ENCODE measurements around the gene ASPSCR1.
"Not testable (repeated sequence)": the region's sequence is repeated elsewhere in the genome, so short reads cannot be mapped to it uniquely, and the experiment has no call there.

ASPSCR1 gene

DNA sequence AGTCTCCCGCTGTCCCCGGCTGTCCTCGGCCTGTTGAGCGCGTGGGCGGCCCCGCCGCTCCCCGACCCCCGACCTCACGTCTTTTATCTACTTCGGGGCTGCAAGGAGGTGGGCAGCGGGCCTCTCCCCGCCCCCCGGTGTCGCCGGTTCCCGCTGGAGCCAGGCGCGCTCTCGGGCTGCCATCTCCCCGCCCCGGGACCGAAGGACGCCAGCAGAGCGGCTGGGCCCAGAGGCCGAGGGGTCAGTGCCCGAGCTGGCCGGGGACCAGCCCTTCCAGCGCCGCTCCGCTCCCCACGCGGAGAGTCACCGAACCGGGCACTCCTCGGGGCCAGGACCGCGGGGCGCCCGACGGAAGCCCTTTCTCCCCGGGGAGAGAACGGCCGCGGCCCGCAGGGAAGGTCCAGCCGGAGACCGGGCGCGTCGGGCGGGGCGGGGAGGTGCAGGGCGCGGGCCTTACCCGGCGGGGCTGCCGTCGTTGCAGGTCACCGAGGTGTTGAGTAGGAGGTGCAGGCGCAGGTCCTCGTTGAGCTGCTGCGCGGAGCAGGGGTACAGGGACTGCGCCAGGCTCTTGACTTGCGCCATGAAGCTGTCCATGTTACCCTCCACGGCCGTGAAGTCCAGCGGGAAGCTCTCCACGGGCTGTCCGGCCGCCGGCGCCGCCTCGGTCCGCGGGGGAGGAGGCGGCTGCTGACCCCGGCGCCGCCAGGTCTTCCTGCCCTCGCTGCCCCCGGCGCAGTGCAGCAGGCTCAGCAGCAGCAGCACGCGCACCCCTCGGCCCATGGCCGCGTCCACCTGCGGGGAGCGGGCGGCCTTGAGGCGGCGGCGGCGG lies 17.1 kb upstream of the ASPSCR1 start:
- DNase-seq: no peak

DNA sequence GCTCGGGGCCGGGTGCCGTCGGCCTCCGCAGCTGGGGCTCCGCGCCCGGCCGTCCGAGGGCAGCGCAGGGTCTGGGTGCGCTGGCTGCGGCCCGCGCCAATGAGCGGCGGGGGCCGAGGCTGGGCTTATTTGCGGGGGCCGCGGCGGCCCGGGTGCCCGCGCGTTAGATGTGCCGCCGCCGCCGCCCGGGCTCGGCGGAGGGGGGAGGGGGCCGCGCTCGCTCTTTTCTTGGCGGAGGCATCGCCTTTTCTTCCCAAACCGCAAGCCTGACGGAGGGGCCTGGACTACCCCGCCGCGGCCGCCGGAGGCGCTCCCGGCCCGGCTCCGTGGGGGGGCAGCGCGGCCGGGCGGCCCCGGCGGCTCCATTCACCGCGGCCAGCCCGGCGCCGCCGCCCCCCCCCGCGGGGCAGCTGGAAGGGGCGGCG lies 16.3 kb upstream of the ASPSCR1 start, which contains the start of gene NOTUM:
TSS of gene NOTUM (minus strand) at position 101 of the 425 bp plus-strand sequence. CDS start 278 bp downstream, outside the sequence.
- peak; percentile 26 for DNase-seq

DNA sequence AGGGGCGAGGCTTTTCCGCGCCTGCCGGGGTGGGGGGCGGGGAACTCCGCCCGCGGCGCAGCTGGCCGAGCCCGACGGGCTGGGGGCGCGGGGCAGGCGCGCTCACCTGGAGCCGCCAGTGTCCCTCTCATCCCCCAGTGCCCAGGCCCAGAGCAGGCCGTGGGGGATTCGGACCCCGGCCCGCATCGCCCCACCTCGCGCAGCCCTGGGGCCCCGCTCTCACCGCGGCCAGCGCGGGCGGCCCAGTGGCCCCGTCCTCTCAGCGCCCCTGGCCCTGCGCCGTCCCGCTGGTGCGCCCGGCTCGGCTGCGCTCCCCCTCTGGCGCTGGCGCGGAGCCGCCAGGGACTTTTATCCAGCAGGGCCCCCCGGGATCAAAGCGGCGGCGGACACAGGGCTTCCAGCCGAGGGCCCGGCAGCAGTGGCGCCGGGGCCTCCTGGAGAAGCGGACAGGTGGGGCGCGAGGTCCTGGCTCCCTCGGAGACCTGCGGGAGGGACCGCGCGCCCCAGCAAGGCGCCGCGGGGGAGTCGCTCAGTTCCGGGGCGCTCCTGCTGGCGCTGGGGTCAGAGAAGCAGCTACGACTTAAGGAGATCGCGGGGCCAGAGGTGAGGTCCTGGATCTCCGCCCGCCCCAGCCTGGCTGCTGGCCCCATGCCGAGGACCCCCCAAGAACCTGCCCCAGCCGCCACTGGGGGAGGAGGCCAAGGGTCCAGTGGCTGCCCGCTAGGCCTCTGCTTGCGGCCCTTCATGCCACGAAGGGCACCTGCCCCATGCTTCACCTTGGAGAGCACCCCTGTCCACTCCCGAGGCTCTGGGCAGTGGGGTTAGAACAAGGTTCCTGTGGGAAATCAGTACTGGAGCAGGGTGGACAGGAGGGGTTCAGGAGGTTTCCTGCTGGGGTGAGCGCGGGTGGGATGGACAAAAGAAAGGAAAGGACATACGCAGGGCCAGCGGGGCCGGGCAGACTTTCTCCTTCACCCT lies 15.6 kb upstream of the ASPSCR1 start:
- DNase-seq: no peak

DNA sequence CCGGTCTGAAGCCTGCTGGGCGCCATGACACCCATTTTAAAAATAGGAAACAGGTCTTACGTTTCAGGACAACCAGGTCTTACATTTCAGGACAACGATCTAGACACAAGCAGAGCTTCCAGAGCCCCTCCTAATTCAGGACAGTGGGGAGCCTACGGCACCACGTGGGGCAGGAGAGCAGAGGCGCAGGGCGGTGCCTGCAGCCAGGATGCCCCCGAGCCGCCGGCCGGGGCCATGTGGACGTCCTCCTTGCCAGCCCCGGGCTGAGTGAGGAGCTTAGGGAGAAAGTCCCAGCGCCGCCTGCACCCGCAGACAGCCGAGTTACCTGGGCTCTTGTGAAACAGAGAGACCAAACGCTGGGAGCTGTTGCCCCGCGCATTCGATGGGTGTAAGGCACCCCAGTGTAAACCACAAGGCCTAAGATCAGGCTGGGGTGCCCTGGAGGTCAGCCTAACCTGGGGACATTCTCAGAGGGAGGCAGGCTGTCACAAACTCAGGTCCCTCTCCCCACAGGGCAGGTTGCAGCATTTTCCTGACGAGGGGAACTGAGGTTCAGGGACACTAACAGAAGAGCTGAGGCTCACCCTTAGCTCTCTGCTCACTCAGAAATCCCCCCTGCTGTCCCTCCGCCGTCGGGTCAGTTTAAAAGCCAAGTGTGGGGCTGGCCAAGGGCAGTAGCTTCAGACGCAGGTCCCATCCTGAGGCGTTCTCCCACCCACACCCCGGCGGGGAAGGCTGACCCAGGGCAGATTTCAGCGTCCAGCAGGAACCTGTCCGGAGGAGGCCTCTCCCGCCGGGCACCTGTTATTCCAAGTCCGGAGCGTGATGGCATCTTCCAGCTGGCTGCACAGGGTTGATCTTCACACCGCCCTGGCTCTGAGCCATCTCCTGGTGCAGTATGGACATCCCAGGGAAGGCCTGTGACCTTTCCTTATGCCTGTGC lies 14.7 kb upstream of the ASPSCR1 start:
- no peak for DNase-seq

DNA sequence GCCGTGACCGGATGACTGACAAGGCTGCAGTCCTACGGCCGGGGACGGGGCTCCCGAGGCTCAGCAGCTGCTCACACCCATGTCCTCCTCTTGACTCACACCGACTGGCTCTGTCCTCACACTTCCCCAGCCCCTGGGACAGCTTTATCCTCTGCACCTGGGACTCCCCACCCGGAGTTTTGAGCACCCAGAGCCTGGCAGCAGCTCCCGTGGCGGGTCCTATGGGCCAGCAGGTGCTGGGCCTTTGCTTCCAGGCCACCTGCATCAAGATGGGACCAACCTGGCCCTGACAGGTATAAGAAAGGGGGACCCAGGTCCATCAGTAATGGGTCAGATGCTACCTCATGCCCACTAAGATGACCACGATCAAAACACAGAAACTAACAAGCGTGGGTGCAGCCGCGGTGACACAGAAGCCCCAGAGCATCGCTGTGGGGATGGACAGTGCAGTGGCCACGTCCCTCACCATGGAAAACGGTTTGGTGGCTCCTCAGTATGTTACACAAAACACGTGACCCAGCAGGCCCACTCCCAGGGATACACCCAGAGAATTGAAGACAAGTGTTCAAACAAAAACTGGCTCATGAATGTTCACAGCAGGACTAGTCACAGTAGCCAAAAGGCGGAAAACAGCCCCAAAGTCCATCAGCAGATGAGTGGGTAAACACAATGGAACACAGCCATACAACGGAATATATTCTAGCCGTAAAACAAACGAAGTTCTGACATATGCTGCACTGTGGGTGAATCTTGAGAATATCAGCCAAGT lies 13.2 kb upstream of the ASPSCR1 start:
- no peak for DNase-seq

DNA sequence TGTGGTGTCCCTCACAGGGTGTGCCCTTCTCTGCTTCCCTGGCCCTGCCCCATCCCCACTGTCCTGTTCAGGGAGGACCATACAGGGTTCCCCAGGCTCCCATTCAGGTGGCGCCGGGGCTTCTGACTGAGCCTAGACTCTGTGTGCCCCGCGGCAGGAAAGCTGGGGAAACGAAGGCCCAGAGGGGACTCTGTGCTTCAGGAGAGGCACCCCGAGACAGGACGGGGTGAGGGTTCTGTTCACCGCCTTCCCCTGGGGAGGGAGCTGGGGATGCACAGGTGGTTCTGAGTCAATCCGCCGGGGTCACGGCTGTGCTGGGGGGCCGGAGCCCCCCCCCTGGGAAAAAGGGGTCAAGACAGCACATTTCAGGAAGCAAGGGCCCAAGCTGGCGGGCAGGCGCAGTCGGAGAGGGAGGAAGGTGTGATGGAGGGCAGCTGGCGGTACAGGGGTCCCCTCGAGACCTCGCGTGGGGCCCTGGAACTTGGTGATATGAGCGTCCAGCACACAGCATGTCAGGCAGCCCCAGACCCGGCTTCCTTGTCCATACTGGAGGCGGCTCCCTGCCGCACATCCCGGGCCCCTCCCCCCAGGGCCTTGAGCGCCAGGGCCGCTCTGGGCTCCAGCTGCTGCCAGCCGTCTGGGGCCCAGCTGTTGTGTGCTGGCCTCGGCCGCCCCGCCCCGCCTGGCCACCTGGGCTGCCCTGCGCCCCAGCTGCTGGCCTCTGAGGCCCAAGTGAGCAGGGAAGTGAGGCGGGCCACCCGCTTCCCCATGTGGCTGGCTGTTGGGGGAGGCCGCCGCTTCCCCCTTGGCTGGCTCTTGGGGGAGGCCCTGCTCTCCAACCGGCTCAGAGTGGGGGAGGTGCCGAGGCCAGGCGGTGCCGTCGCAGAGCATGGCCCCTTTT lies 10.8 kb upstream of the ASPSCR1 start:
- no peak for DNase-seq

DNA sequence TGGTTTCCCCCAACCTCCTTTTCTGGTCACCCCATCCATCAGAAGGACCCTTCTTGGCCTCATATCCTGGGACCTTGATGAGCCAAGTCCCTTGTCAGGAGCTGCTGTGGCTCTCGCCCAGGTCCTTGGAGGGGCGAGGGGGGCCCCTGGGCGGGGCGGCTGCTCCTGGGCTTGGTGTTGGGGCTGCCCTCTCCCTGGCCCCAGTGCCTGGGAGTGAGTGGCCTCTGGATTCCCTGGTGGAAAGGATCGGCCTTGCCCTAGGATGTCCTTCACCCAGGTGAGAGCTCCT lies 10.2 kb upstream of the ASPSCR1 start:
- no peak for DNase-seq

DNA sequence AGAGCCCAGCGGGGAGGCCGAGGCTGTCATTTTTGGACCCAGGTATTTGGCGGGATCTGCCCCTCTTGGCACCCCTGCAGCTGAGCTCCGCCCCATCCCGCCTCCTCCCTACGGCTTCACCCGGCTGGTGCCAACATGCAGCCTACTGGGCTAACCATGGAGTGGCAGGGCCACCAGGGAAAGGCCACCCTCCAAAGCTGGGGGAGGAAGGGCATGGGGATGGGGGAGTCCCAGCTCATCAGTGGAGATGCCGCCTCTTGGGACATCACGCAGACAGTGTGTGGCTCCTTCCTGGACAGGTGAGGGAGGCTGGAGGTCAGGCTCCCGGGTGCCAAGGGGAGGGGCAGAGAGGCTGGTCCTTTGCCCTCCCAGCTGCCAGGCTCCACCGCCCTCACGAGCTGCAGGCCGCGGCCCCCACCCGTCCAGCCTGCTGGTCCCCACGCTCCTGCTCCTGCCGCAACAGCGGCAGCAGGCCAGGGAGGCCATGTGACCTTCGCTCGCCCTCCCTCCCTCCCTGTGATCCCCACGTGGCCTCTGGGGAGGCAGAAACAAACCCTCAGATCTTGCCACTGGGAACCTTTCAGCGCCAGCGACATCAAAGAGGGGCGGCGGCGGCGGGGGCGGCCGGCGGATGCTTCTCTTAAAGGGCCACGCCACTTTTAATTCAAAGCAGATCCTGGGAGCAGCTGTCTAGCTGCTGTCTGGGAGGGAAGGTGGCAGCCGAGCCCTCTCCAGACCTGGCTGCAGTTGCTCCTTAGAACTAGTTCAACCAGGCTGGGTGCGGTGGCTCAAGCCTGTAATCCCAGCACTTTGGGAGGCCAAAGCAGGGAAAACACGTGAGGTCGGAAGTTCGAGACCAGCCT lies 9.7 kb upstream of the ASPSCR1 start:
- DNase-seq: no peak

DNA sequence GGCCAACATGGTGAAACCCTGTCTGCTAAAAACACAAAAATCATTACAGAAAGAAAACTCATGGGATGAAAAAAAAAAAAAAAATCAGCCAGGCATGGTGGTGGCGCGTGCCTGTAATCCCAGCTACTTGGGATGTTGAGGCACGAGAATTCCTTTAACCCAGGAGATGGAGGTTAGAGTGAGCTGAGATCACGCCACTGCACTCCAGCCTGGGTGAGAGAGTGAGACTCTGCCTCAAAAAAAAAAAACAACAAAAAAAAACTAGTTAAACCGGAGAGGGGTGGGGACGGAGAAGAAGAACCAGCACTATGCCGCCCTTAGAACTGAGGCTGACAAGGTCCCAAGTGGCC lies 9.1 kb upstream of the ASPSCR1 start:
- no peak for DNase-seq

DNA sequence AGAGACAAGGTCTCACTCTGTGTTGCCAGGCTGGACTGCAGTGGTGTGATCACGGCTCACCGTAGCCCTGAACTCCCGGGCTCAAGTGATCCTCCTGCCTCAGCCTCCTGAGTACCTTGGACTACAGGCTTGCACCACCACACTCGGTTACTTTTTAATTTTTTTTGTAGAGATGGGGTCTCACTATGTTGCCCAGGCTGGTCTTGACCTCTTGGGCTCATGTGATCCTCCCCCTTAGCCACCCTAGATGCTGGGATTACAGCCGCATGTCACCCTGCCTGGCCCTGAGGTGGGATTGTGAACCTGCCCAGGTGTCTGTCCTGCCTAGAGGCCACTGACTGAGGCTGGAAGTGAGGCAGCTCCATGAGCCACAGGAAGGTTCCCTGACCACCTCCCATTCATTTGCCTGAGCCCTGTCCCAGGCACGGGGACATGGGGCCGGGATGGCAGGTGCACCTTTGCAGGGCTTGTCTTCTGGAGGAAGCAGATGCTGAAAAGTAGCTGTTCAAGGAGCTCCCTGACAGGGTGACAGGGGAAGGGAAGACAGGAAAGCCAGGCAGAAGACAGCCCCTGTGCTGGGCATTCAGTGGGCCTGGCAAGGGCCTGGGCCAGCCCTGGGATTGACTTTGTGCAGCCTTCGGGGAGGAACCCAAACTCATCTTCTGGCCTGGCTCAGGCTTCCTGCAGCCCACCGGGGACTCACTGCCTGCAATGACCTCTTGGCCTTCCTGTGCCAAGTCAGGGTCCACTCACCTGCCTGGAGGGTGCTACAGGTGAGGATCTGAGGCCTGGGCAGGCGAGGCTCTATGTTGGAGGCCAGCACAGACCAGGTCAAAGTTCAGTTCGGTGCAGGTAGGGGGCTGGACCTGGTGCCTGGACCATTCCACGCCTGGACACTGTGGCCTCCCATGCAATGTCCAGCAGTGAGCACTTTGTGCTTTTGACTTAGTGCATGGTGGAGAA lies 8.3 kb upstream of the ASPSCR1 start:
- DNase-seq: no peak

DNA sequence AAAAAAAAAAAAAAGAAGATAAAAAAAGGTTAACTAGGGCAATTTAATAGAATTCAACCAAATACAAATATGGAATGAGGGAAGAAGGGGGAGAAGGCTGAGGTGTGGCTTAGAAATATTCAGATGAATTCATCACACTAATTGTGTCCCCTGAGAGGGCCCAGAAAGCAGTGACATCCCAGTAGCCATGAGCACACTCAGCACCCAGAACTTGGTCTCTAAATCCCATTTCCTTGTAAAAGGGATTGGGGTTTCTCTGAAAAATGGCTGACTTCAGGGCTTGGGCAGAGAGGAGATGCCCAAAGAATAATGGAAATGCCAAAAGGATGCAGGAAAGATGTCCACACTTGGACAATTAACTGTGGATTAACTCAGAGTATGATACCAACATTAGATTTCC lies 4.0 kb upstream of the ASPSCR1 start:
- no peak for DNase-seq

DNA sequence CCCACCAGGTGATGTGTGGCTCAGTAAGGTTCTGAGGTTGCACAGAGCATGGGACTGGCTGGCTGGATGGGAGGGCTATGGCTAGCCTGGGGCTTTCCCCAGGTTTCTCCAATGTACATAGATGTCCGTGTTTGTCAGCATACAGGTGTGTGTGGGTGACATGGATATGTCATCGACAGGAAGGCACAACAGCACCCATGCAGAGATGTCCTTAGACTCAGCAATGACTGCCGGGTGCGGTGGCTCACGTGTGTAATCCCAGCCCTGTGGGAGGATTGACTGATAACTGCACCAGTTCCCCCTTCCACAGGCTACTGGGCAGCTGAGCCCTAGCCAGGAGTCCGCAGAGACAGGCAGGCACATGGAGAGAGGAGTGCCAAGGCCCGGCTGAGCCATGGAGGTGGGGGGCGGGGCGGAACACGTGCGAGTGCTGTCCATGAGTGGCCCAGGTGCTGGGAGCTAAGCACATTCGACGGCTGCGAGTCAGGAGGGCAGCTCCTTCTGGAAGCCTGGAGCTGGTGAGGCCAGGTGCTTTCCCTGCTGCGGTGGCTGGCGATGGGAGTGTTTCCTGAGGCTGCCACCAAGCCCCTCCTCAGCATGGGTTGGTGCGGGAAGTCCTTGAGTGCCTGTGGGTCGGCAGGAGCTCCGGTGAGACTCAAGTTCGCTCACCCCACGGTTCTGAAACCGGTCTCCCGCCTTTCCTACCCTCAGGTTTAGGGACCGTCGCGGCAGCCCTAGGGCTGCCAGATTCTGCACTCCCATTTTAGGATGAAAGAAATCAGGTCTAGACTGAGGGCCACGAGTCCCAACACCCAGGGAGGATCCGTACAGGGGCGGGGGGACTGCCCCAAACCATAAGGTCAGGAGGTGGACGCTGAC lies 858 bp upstream of the ASPSCR1 start:
- DNase-seq: peak; percentile 38

DNA sequence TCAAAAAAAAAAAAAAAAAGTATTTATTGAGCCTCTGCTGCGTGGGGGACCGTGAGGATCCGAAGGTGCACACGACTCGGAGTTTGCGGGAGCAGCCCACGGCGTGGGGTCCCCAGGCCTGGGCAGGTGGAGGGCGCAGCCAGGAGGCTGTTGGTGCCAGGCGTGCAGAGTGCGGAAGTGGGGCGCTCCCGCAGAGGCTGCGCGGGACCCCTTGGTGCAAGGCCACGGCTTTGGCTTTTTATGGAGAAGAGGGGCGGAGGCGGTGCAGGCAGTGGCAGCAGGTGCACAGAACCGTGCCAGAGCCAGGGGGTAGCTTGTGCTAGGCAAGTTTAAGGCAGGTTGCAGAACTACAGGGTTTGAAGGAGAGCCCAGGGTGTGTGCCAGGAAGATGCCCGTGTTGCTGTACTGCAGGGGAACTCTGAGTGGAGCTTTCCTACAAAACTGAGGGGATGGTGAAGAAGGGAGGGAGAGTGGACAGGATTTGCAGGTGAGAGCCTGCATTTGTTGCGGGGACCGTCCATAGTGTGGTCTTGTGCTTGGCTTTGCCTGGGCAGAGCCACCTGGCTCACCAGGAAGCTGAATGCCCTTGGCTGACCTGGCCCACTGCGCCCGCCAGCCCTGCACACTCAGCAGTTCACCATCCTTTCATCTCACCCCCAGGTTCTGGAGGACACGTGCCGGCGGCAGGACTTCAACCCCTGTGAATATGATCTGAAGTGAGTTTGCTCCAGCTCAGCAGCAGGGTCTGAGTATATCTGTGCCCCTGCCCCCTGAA lies 1.3 kb downstream of the ASPSCR1 start:
- DNase-seq: no peak

DNA sequence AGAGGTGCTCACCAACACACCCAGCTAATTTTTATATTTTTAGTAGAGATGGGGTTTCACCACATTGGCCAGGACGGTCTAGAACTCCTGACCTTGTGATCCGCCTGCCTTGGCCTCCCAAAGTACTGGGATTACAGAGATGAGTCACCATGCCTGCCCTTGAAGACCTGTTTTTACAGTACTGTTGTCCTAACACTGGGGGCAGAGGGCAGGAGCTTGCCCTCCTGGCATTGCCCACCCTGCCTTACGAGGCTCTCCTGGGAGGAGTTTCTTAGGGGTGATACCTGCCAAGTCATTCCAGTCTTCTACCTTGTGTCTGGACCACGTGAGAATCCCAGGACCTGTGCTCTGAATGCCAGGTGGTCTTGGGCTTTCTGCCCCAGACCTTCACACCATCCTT lies 2.7 kb downstream of the ASPSCR1 start:
- no peak for DNase-seq

DNA sequence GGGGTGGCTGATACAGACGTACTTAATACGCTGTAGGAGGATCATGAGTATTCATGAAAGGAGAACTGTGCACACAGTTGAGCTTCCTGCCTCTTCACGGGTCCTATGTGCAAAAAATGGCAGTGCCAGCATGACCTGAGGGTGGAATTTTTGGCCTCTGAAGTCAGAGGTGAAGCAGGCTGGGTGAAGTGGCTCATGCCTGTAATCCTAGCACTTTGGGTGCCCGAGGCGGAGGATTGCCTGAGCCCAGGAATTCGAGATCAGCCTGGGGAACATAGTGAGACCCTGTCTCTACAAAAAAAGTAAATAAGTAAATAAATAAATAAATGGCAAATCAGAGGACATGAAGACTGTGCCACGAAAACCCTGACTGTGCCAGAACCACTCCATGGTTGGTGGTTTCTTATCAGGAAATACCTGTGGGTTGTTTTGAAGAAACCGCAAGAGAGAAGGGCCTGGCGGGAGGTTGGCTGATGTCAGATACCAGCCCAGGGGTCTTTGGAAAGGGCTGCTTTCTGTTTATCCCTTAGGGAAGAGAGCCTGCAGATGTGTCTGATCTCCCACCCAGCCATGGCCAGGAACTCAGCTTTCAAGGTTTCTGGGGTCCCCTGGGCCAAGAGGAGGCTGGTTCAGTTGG lies 3.4 kb downstream of the ASPSCR1 start:
- peak; percentile 79 for DNase-seq

DNA sequence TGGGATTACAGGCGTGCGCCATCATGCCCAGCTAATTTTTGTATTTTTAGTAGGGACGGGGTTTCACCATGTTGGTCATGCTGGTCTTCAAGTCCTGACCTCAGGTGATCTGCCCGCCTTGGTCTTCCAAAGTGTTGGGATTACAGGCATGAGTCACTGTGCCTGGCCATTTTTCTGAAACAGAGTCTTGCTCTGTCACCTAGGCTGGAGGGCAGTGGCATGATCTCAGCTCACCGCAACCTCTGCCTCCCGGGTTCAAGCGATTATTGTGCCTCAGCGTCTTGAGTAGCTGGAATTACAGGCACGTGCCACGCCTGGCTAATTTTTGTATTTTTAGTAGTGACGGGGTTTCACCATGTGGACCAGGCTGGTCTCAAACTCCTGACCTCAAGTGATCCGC lies 4.1 kb downstream of the ASPSCR1 start:
- not testable (repeated sequence) for DNase-seq
